GM21723 (cell line): ENCODE data around the gene TIAM2.
A peak's percentile ranks its signal among the peaks of the same experiment; 100 is the strongest.
"Not testable (repeated sequence)": the region's sequence is repeated elsewhere in the genome, so short reads cannot be mapped to it uniquely, and the experiment has no call there.

ENCODE experiments used
- ATAC-seq: cut with Tn5 transposase; IDR thresholded peaks from one replicate; pipeline ENCODE4 v1.9.1; 2021; ENCODE audit warnings: mild to moderate bottlenecking, moderate library complexity; ENCODE audit not compliant: unreplicated experiment

Gene TIAM2

DNA sequence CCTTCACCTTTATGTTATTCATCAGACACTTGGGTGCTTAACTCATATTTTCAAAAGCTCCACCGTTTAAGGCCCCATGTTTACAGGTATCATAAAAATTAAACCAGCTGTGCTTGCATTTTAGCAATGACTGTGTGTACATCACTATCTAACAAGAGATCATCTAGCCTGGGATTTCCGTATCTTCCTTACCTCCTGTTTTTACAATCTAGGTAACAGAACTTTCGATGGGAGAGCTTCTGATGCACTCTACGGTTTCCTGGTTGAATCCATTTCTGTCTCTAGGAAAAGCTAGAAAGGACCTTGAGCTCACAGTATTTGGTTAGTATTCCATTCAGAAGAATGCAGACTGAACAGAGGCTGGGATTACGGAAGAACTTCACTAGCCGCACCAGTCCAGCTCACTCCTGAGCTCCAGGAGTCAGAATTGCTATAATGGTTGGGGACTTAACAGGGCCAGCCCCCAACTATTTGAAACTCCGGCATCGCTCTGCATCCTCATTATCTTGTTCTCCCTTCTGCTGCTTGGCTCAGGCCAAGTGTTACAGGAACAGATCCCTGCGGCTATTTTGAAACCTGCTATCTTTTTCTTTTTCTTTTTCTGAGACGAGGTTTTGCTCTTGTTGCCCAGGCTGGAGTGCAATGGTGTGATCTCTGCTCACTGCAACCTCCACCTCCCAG, 255.7 kb downstream of the TIAM2 start:
- no peak for ATAC-seq

- no peak for ATAC-seq
These were observed 257.5 kb downstream of the TIAM2 start for GRCh38 chr6:155252581-155252980.

- ATAC-seq = no peak
These were observed 258.2 kb downstream of the TIAM2 start for GRCh38 chr6:155253337-155253736.

- no peak for ATAC-seq
These were observed 259.0 kb downstream of the TIAM2 start for GRCh38 chr6:155254139-155254538.

DNA sequence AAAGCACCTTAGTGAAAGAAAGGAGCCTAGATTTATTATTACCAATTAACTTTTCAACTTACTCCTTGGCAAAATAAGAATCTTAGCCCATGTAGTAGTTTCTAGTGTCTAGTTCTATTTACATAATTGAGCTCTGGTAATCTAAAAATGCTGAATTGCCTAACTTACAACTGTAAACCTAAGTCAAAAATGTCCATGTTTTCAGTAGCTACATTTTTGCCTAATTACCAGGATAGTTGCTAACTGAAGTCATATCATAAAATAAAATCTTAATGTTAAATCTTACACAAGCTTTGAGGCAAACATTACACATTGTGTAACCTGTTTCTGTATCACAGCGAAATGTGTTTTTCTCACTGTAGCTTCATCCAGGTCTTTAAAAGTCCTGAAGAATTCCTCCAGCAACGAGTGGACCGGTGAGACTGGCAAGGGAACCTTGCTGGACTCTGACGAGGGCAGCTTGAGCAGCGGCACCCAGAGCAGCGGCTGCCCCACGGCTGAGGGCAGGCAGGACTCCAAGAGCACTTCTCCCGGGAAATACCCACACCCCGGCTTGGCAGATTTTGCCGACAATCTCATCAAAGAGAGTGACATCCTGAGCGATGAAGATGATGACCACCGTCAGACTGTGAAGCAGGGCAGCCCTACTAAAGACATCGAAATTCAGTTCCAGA, 261.1 kb downstream of the TIAM2 start:
- no peak for ATAC-seq

DNA sequence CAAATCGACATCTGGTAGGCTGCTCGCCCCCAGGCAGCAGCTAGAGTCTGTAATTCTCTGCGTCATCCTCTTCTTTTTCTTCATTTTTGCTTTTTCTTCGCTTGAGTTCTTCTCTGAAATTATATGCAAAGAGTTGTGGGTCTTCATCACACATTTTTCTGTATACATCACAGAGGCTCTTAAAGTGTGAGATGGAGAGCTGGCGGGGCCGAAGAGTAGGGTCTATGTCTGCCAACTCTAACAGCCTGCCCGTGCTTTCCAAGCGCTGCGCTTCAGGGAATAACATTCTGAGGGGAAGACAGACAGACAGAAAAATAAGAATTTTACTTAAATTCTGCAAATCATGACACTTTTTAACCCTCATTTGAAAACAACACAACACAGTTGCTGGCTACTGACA, 262.7 kb downstream of the TIAM2 start:
- ATAC-seq = no peak

GRCh38 chr6:155259204-155259603, 264.1 kb downstream of the TIAM2 start:
- no peak for ATAC-seq

DNA sequence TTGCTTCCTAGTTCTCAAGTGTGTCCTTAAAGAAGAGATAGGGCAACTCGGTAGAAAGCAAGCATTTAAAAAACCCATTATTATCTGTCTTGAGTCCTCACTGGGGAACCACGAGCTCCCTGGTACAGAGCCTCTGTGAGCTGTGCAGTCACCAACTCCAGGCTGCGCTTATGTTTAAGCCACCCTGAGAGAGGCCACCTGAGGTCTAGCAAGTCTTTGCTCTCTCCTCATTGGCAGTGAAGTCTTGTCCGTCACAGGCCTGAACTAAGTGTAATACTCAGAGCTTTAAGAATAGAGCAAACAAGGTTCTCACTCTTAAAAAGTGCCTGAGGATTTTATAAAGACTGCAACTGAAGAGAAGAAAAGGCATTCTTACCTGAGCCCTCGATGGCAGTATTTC, 264.8 kb downstream of the TIAM2 start:
- no peak for ATAC-seq

DNA sequence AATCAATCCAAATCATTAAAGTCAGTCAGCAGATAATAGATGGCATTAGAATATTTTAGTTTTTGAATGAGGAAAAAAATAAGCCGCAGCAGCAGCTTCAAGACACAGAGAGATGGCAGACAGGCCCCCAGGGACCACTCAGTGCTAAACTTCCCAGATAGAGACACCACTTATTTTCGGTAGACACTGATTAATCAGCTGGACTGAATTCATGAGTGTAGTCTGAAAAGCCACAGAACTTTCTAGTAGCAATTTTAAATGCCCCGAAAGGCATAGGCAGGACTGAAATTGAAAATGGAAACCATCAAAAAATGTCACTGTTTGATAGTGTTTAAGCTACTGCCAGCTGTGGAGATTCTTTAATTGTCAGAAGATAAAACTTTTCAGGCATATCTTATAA, 265.6 kb downstream of the TIAM2 start:
- ATAC-seq = peak; percentile 69

DNA sequence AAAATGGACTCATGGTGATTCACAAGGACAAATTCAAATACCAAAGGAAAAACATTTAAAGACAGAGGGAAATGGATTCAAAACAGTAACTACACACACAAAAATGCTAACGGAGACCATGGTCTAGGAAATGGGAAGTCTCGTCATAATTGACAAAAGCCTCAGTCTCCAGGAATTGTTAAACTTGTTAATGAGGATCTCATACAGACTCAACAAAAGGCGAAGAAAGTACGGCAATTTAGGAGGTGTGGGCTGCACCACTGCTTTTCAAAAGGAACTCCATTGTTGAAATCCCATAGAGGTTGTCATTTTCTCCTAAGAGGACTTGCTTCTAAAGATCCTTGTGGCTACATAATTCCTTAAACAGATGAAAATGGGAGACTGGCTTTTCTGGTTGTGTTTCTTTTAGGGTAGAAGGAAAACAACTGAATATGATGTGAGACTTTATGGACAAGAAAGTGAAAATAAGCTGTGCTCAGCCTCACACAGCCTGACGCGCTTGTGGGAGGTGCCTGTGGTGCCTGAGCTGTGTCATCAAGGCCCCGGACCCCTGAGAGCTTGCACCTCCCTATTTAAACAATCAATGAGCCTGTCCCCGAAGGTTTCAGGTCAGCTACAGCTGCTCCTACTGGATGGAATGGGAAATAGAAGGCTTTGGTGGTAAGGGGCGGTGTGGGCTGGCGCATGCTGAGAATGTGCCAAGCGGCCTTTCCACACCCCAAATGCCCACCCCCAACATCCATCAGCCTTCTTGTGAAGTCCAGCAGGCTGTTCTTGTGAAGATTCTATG, 266.2 kb downstream of the TIAM2 start:
- no peak for ATAC-seq

DNA sequence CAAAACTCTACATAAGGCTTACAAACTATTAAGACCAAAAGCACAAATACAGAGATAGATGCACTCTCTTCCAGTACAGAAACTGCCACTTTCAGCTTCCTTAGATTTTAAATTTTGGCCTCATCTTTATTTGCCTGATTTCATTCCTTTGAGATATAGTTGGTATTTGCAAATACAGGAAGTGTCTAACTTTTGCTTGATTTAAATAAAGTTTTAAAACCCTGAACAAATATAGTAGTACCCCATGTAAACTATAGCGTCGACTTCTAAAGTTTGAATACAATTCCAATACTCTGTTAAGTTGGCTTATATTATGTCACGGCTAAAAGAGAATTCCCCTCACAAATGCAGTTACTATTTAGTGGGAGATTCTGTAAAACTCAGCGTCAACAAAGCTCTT, 267.5 kb downstream of the TIAM2 start:
- ATAC-seq = no peak

GRCh38 chr6:155263373-155264063, 268.4 kb downstream of the TIAM2 start, which contains the start of gene CLDN20:
TSS of gene CLDN20 (plus strand) at chr6:155264013. CDS start at chr6:155275720, 11,707 bp downstream.
- ATAC-seq = no peak

- ATAC-seq = no peak
These were observed 269.7 kb downstream of the TIAM2 start for GRCh38 chr6:155264693-155265320.

DNA sequence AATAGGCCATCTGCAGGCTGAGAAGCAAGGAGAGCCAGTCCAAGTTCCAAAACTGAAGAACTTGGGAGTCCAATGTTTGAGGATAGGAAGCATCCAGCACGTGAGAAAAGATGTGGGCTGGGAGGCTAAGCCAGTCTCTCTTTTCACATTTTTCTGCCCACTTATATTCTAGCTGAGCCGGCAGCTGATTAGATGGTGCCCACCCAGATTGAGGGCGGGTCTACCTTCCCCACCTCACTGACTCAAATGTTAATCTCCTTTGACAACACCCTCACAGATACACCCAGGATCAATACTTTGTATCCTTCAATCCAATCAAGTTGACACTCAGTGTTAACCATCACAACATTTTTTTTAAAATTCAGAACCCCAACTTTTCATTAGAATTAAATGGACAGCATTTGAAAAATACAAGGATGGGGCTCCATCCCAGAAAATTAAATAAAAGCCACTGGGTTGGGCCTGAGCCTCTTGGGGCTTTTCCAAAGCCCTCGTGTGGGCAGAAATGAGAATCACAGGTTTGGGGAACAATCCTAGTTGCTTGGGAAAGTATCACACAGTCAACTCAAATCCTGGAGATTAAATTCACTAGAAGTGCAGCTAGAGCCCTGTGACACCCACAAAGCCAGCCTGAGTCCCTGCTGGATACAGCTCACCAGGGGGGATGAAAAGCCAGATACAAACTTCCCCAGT, 270.9 kb downstream of the TIAM2 start:
- ATAC-seq = no peak

DNA sequence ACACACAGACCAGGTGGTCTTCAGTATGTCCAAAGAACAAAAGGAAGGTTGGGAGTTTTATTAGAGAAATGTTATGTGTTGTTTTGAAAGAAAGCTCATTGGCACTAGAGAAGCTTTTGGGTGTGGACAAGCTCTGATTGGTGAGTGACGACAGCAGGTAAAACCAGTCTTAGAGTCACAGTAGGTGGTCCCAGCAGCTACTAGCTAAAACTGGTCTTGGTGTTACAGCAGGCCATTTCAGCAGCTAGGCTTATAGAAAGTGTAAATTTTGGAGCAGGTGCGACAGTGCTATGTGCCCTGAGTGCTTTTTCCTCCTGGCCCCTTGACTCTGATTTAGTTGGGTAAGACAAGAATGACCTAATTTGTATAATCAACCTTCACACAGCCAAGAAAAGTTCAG, 272.3 kb downstream of the TIAM2 start:
- no peak for ATAC-seq

DNA sequence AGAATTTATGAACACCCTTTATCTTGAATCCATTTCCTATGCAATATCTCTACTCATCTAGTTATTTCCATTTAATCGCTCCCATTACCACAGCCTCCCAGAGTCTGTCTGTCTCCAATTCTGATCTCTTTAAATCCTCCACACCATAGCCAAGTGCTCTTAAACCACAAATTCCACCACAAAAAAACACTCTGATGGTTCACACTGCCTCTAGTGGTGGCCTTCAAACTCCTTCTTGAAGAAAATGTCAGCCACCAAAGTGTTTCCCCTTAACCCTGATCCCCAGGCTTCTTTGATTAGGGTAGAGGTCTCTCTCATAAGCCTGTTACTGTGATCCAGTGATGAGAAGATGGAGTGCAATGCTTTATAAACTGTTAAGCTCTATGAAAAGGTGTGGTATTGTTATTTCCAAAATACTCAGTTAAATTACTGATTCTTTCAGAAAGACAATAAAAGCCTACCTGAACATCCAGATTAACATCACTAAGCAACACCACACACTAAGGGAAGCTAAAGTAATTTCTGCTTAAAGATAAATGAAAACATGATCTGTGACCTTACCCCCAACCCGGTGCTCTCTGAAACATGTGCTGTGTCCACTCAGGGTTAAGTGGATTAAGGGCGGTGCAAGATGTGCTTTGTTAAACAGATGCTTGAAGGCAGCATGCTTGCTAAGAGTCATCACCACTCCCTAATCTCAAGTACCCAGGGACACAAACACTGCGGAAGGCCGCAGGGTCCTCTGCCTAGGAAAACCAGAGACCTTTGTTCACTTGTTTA, 273.2 kb downstream of the TIAM2 start:
- ATAC-seq = not testable (repeated sequence)

- ATAC-seq = no peak
These were observed 274.6 kb downstream of the TIAM2 start for GRCh38 chr6:155269765-155270164.

DNA sequence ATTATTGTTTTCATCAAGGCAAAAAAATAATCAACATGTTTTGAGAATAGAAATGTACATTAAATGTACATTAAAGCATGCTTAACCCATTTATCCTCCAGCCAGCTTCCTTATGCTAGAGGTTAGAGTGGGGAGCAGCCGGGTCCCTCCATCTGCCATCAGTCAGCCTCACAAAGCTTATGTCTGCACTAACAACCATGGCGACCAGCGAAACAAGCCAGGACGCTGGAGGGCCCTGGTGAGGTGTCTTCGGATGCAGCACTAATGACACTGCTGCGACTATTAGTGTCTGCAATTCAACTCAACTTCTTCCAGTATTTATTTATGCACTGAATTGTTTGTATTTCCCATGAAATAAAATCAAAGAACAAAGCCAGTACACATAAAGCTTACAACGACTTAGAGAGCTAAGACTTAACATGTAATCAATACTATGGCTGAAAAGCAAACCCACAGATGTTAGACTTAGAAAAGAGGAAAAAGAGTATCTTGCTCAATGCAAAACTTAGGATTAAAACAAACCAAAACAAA, 275.5 kb downstream of the TIAM2 start:
- no peak for ATAC-seq

- no peak for ATAC-seq
These were observed 276.0 kb downstream of the TIAM2 start for GRCh38 chr6:155271145-155271544.
